Fibroblast of the conjunctiva (primary cell): ENCODE results near the gene VPS36.
"Not testable (repeated sequence)": the region's sequence is repeated elsewhere in the genome, so short reads cannot be mapped to it uniquely, and the experiment has no call there.

Experiments used
- DNase-seq: peaks from one replicate; pipeline ENCODE4 v3.0.0-alpha.2; 2010; ENCODE audit warnings: low read depth

VPS36 gene

DNA sequence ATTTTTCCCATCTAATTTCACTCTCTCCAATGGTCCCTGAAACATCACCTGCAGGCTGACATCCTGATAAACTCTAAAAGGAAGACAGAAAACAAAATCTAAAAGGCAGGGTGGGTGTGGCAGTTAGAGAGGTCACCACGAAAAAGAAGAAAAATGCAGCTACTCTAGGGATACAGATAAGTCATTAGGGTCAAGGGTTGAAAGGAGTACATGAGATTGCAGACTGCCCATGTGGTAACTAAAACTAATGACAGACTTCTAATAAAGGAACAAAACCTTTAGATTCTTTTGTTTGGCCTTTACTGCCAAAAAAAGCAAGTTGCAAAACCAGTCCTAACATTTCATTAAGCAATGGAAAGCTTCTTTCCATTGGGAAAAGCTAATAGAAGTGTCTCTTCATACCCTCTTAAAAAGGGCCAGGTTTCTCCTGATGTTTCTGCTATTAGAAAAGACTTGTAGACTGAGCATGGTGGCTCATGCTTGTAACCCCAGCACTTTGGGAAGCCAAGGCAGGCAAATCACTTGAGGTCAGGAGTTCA lies 75.5 kb downstream of the VPS36 start:
- no peak for DNase-seq

DNA sequence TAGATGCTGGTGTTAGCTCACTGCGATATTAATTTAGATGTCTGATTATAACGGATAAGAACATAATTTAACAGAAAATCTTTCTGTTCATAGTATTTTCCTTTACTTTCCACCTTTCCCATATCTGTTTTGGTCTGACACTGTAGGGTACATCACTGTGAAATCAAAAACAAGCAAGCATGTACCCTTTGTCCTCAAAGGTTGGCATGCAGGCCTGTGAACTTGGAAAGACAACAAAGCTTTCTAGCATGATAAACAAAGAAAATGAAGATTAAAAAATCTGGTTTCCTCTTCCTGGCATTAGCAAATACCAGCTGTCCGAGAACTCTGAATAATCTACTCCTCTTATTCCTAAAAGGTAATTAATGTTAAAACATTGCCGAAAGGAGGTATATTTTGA lies 76.0 kb downstream of the VPS36 start:
- no peak for DNase-seq

DNA sequence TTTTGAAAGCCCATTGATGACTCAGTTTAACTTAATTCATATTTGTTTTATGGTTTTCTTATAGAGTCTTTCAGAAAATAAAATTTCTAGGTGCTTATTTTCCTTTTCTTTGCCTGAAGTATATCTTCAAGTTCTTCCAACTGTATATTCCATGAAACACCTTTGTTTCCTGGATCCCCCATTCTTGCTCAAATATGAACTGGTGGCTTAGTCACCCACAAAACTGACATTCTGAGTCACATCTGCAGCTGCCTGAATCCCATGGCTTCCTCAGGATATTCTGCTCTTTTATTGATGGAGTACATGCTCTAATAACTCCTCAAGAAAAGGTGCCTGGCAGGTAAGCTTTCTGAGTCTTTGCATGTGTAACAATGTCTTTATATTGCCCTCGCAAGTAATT lies 77.2 kb downstream of the VPS36 start:
- DNase-seq, result not testable (repeated sequence)

DNA sequence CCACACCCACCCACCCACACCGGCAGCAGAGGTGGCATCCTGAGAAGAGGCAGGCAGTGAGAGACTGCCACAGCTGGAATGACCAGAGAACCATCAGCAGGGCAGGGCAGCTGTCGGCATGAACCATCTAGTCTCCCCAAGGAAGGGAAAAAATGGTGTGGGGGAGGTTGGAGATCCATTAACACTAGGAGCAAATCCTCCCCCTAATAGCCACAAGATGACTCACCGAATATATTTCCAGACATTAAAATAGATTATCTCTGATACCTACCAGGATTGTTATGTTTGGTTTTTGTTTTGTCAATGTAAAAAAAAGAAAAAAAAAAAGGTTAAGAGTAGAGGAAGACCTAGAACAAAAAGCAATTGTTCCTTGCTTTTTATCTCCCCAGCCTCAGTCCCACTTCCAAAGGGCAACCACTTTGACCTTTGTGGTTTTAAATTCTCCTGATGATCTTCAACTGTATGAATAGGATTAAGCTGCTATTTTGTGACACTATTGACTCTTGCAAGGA lies 78.6 kb downstream of the VPS36 start:
- DNase-seq, result no peak

DNA sequence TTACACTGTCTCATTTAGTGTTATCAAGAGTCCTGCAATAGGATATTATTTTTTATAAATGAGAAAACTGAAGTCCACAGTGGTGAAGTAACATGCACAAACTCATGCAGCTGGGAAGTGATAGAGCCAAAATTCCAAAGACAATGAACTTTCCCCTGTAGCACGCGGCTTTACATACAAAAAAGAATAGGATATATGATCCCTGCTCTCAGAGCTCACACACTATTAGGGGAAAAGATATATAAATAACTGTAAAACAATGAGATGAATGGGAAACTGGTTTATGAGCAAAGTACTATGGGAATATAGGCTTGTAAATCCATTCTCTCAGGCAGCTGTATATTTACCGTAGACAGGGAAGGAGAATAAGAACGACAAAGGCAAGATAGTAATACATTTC lies 84.1 kb downstream of the VPS36 start:
- no peak for DNase-seq
